IPS DF 4.7 (cell line): ENCODE data around the gene ATP11A.

Source experiments
- DNase-seq: peaks from one replicate; pipeline ENCODE4 v3.0.0-alpha.2; 2013; ENCODE audit warnings: low spot score; ENCODE audit errors: extremely low read depth

ATP11A gene

GRCh38 chr13:112902669-112903068, 212.8 kb downstream of the ATP11A start:
- no peak for DNase-seq

GRCh38 chr13:112903071-112903577, 213.3 kb downstream of the ATP11A start:
- no peak for DNase-seq

GRCh38 chr13:112903606-112904195, 213.9 kb downstream of the ATP11A start:
- DNase-seq = no peak

GRCh38 chr13:112904436-112904960, 214.7 kb downstream of the ATP11A start:
- no peak for DNase-seq

GRCh38 chr13:112905086-112905485, 215.2 kb downstream of the ATP11A start:
- no peak for DNase-seq

GRCh38 chr13:112905619-112905989, 215.8 kb downstream of the ATP11A start:
- no peak for DNase-seq

- peak; percentile 71 for DNase-seq
Observed at GRCh38 chr13:112905990-112906641, 216.3 kb downstream of the ATP11A start.

GRCh38 chr13:112907286-112907685, 217.4 kb downstream of the ATP11A start:
- DNase-seq = no peak

GRCh38 chr13:112907871-112908331, 218.1 kb downstream of the ATP11A start:
- no peak for DNase-seq

GRCh38 chr13:112908342-112908741, 218.5 kb downstream of the ATP11A start:
- DNase-seq = no peak

- no peak for DNase-seq
Observed at GRCh38 chr13:112910016-112910415, 220.2 kb downstream of the ATP11A start.

- no peak for DNase-seq
Observed at GRCh38 chr13:112910616-112911280, 220.9 kb downstream of the ATP11A start.

- no peak for DNase-seq
Observed at GRCh38 chr13:112911285-112911701, 221.5 kb downstream of the ATP11A start.

GRCh38 chr13:112911883-112912282, 222.0 kb downstream of the ATP11A start:
- no peak for DNase-seq

GRCh38 chr13:112912726-112913440, 223.0 kb downstream of the ATP11A start:
- no peak for DNase-seq

GRCh38 chr13:112916296-112916695, 226.5 kb downstream of the ATP11A start:
- DNase-seq = no peak

GRCh38 chr13:112917056-112917664, 227.3 kb downstream of the ATP11A start:
- no peak for DNase-seq

GRCh38 chr13:112917737-112918136, 227.9 kb downstream of the ATP11A start:
- no peak for DNase-seq

- no peak for DNase-seq
Observed at GRCh38 chr13:112918266-112918665, 228.4 kb downstream of the ATP11A start.

GRCh38 chr13:112918746-112919145, 228.9 kb downstream of the ATP11A start:
- no peak for DNase-seq

GRCh38 chr13:112923962-112924361, 234.1 kb downstream of the ATP11A start:
- no peak for DNase-seq
